Chondrocyte (in vitro differentiated cells): ENCODE results near the gene NDUFB10. TPM values are rescaled to one million over a fixed set of nuclear protein-coding genes. Genes with fewer than 3 reads are reported as not detected.

Experiments
- DNase-seq: peaks from one replicate; pipeline ENCODE4 v3.0.0; 2021; ENCODE audit warnings: mixed read lengths, low spot score
- H3K27ac Mint-ChIP-seq: one replicate; pipeline ENCODE4 v1.8.0; 2021; ENCODE audit warnings: mild to moderate bottlenecking, moderate library complexity, mixed read lengths; ENCODE audit not compliant: unreplicated experiment
- H3K27me3 Mint-ChIP-seq: 2 replicates; pipeline ENCODE4 v1.8.0; 2021; ENCODE audit warnings: low read depth, mixed read lengths
- H3K36me3 Mint-ChIP-seq: 2 replicates; pipeline ENCODE4 v1.8.0; 2021; ENCODE audit warnings: low read depth, mixed read lengths
- H3K4me1 Mint-ChIP-seq: 2 replicates; pipeline ENCODE4 v1.8.0; 2021; ENCODE audit warnings: low read depth, mild to moderate bottlenecking, mixed read lengths
- H3K4me3 Mint-ChIP-seq: one replicate; pipeline ENCODE4 v1.8.0; 2021; ENCODE audit warnings: mild to moderate bottlenecking, moderate library complexity, mixed read lengths; ENCODE audit not compliant: unreplicated experiment
- H3K9me3 Mint-ChIP-seq: 2 replicates; pipeline ENCODE4 v1.8.0; 2021; ENCODE audit warnings: low read depth, mixed read lengths
- total RNA-seq: library from RNA; stranded (reverse); gene quantifications from 3 replicates; pipeline ENCODE4 v1.2.1, GENCODE V29; 2021
- TF ChIP-seq, protein P1 (sequence below): fragments of 200-600 bp; sonication (generic); IDR thresholded peaks from 2 replicates; pipeline ENCODE4 v1.5.0; 2021; ENCODE audit warnings: antibody characterized with exemption, mild to moderate bottlenecking, moderate library complexity

The NDUFB10 gene
- total RNA-seq, 1 donor from 2014 or later = 97.9 TPM

- no peaks in the 10 kb centered on the region for H3K36me3 Mint-ChIP-seq
- H3K4me3 Mint-ChIP-seq = peak overlapping the region; percentile 86
- no peaks in the 10 kb centered on the region for H3K9me3 Mint-ChIP-seq
- H3K4me1 Mint-ChIP-seq = peaks cover 43% of the 10 kb centered on the region
- DNase-seq = no peak
- H3K27ac Mint-ChIP-seq = peak overlapping the region; percentile 90
- TF ChIP-seq, protein P1, sequence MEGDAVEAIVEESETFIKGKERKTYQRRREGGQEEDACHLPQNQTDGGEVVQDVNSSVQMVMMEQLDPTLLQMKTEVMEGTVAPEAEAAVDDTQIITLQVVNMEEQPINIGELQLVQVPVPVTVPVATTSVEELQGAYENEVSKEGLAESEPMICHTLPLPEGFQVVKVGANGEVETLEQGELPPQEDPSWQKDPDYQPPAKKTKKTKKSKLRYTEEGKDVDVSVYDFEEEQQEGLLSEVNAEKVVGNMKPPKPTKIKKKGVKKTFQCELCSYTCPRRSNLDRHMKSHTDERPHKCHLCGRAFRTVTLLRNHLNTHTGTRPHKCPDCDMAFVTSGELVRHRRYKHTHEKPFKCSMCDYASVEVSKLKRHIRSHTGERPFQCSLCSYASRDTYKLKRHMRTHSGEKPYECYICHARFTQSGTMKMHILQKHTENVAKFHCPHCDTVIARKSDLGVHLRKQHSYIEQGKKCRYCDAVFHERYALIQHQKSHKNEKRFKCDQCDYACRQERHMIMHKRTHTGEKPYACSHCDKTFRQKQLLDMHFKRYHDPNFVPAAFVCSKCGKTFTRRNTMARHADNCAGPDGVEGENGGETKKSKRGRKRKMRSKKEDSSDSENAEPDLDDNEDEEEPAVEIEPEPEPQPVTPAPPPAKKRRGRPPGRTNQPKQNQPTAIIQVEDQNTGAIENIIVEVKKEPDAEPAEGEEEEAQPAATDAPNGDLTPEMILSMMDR = no peak
- no peaks in the 10 kb centered on the region for H3K27me3 Mint-ChIP-seq
These were observed 49.9 kb downstream of the NDUFB10 start for GRCh38 chr16:2009164-2009711.

GRCh38 chr16:2009791-2010510, 50.6 kb downstream of the NDUFB10 start, which contains the start of gene ZNF598:
TSS of gene ZNF598 (minus strand) at chr16:2009821.
- H3K27ac Mint-ChIP-seq = peak within 1 kb of the TSS; percentile 93
- H3K4me1 Mint-ChIP-seq = peaks cover 37% of the 10 kb centered on the region
- H3K27me3 Mint-ChIP-seq = no peaks in the 10 kb centered on the region
- H3K36me3 Mint-ChIP-seq = no peaks in the 10 kb centered on the region
- no peaks in the 10 kb centered on the region for H3K9me3 Mint-ChIP-seq
- DNase-seq = no peak
- TF ChIP-seq, protein P1 = peak; percentile 47
- peak within 1 kb of the TSS; percentile 86 for H3K4me3 Mint-ChIP-seq

Other genes with a start within 250 kb of the NDUFB10 start
- 51.0 to 62.9 TPM (median 53.8 TPM) in 3 replicates for gene NME3, start 188.0 kb upstream of the NDUFB10 start, total RNA-seq
- 16.9 to 28.4 TPM (median 19.7 TPM) in 3 replicates for gene EME2, start 186.7 kb upstream of the NDUFB10 start, total RNA-seq
- gene MRPS34, start 186.4 kb upstream of the NDUFB10 start, total RNA-seq = 54.5 to 78.7 TPM (median 60.4 TPM) in 3 replicates
- 30.8 to 32.1 TPM (median 31.5 TPM) in 3 replicates for gene SPSB3, start 177.0 kb upstream of the NDUFB10 start, total RNA-seq
- gene NUBP2, start 176.6 kb upstream of the NDUFB10 start, total RNA-seq = 36.5 to 46.0 TPM (median 40.7 TPM) in 3 replicates
- gene IGFALS, start 165.8 kb upstream of the NDUFB10 start, total RNA-seq = 0.12 to 0.31 TPM in 2 of 3 replicates, not detected in the other
- gene HAGH, start 132.7 kb upstream of the NDUFB10 start, total RNA-seq = 46.5 to 56.7 TPM (median 55.1 TPM) in 3 replicates
- gene FAHD1, start 132.3 kb upstream of the NDUFB10 start, total RNA-seq = 25.8 to 27.1 TPM (median 25.9 TPM) in 3 replicates
- 1.1 to 1.3 TPM (median 1.2 TPM) in 3 replicates for gene MEIOB, start 87.4 kb upstream of the NDUFB10 start, total RNA-seq
- gene HS3ST6, start 41.1 kb upstream of the NDUFB10 start, total RNA-seq = not detected in 3 replicates
- 18.3 to 19.1 TPM (median 18.8 TPM) in 3 replicates for gene MSRB1, start 16.3 kb upstream of the NDUFB10 start, total RNA-seq
- gene RPL3L, start 4.8 kb upstream of the NDUFB10 start, total RNA-seq = not detected in 3 replicates
- 1,605 to 1,878 TPM (median 1,662 TPM) in 3 replicates for gene RPS2, start 5.3 kb downstream of the NDUFB10 start, total RNA-seq
- gene RNF151, start 7.3 kb downstream of the NDUFB10 start, total RNA-seq = not detected in 3 replicates
- gene TBL3, start 12.5 kb downstream of the NDUFB10 start, total RNA-seq = 20.9 to 40.1 TPM (median 21.6 TPM) in 3 replicates
- gene NOXO1, start 21.9 kb downstream of the NDUFB10 start, total RNA-seq = 0.25 to 0.48 TPM (median 0.26 TPM) in 3 replicates
- gene GFER, start 24.7 kb downstream of the NDUFB10 start, total RNA-seq = 17.0 to 19.7 TPM (median 17.5 TPM) in 3 replicates
- gene SYNGR3, start 30.4 kb downstream of the NDUFB10 start, total RNA-seq = 0.39 to 0.74 TPM (median 0.67 TPM) in 3 replicates
- 39.0 to 43.4 TPM (median 41.7 TPM) in 3 replicates for gene ZNF598, start 50.3 kb downstream of the NDUFB10 start, total RNA-seq
- 1.1 to 3.7 TPM (median 2.5 TPM) in 3 replicates for gene NPW, start 60.2 kb downstream of the NDUFB10 start, total RNA-seq
- 61.5 to 89.4 TPM (median 87.0 TPM) in 3 replicates for gene NHERF2, start 67.4 kb downstream of the NDUFB10 start, total RNA-seq
- 12.6 to 15.4 TPM (median 14.2 TPM) in 3 replicates for gene NTHL1, start 88.3 kb downstream of the NDUFB10 start, total RNA-seq
- gene TSC2, start 88.4 kb downstream of the NDUFB10 start, total RNA-seq = 107 to 158 TPM (median 108 TPM) in 3 replicates
- 131 to 230 TPM (median 216 TPM) in 3 replicates for gene PKD1, start 176.4 kb downstream of the NDUFB10 start, total RNA-seq
- gene RAB26, start 189.1 kb downstream of the NDUFB10 start, total RNA-seq = 0.28 to 1.1 TPM (median 0.80 TPM) in 3 replicates
- gene TRAF7, start 196.2 kb downstream of the NDUFB10 start, total RNA-seq = 62.1 to 71.3 TPM (median 63.4 TPM) in 3 replicates
- gene CASKIN1, start 237.1 kb downstream of the NDUFB10 start, total RNA-seq = 1.3 to 3.6 TPM (median 2.3 TPM) in 3 replicates
- 37.1 to 41.4 TPM (median 39.3 TPM) in 3 replicates for gene MLST8, start 245.9 kb downstream of the NDUFB10 start, total RNA-seq